ENCODE results near the gene ATAD1. TPM values are rescaled to one million over a fixed set of nuclear protein-coding genes. Genes with fewer than 3 reads are reported as not detected.

Gene ATAD1
- total and polyA plus RNA-seq, 2 of the 8 experiments (the other 6 are each of a cell fraction or from before 2014, with no cell fraction given) = 8.9 to 35.3 TPM

GRCh38 chr10:87845624-87845998, 27.6 kb upstream of the ATAD1 start (continued):
- TF ChIP-seq CHD7 (IDR thresholded peaks at IDR 0.05; ENCODE audit: insufficient replicate concordance, low read length) = no peak
- no peak for TF ChIP-seq ZNF274 (IDR thresholded peaks at IDR 0.05; ENCODE audit: borderline replicate concordance, extremely low read depth, low read length)
- TF ChIP-seq POLR2A (IDR thresholded peaks at IDR 0.05; ENCODE audit: control extremely low read depth in 1 of 2, low read depth in 2 of 2, low read length in 2 of 2) = no peak
- no peak for TF ChIP-seq ATF3 (IDR thresholded peaks at IDR 0.05; ENCODE audit: insufficient read depth, low read depth, low read length)
- no peak for TF ChIP-seq USF2 (IDR thresholded peaks at IDR 0.05; ENCODE audit: low read length)
- no peak for TF ChIP-seq TEAD4 (IDR thresholded peaks at IDR 0.05; ENCODE audit: low read depth, low read length)
- no peak for TF ChIP-seq CREB1 (IDR thresholded peaks at IDR 0.05)

Data from H1 (cell line).